Choroid plexus epithelial cell (primary cell): Measurements from ENCODE around the gene SHROOM4.

Experiments
- DNase-seq: peaks from one replicate; pipeline ENCODE4 v3.0.0-alpha.2; 2010; ENCODE audit warnings: low read depth
- H3K4me3 ChIP-seq: 2 replicates; pipeline ENCODE4 v1.5.1; 2011; ENCODE audit warnings: low read depth, mild to moderate bottlenecking, control low read depth, low read length, moderate library complexity
- CTCF ChIP-seq: conservative IDR thresholded peaks from 2 replicates; pipeline ENCODE4 v1.5.1; 2011; ENCODE audit warnings: low read depth, mild to moderate bottlenecking, control low read depth, inconsistent platforms, low read length, moderate library complexity

The SHROOM4 gene

GRCh38 chrX:50779694-50780093 is 34.3 kb downstream of the SHROOM4 start:
- peak; percentile 29 for DNase-seq
- TF ChIP-seq CTCF = no peak
- H3K4me3 ChIP-seq = no peak overlapping the region

- TF ChIP-seq CTCF = no peak
- no peak for DNase-seq
- no peak overlapping the region for H3K4me3 ChIP-seq
Observed at GRCh38 chrX:50778272-50778671, 35.7 kb downstream of the SHROOM4 start.

GRCh38 chrX:50776248-50776647 is 37.7 kb downstream of the SHROOM4 start:
- H3K4me3 ChIP-seq = no peak overlapping the region
- DNase-seq = no peak
- no peak for TF ChIP-seq CTCF

- DNase-seq = no peak
- no peak overlapping the region for H3K4me3 ChIP-seq
- no peak for TF ChIP-seq CTCF
Observed at GRCh38 chrX:50771382-50771781, 42.6 kb downstream of the SHROOM4 start.

- H3K4me3 ChIP-seq = no peak overlapping the region
- no peak for TF ChIP-seq CTCF
- peak; percentile 26 for DNase-seq
Observed at GRCh38 chrX:50770702-50771101, 43.3 kb downstream of the SHROOM4 start.

GRCh38 chrX:50769389-50770063 is 44.5 kb downstream of the SHROOM4 start:
- H3K4me3 ChIP-seq = no peak overlapping the region
- DNase-seq = no peak
- TF ChIP-seq CTCF = no peak

- H3K4me3 ChIP-seq = no peak overlapping the region
- DNase-seq = no peak
- no peak for TF ChIP-seq CTCF
Observed at GRCh38 chrX:50768801-50769200, 45.2 kb downstream of the SHROOM4 start.
